Breast epithelium (tissue), 3 donors: ENCODE data around the gene GOLGA6A.
"Not testable (repeated sequence)": the region's sequence is repeated elsewhere in the genome, so short reads cannot be mapped to it uniquely, and the experiment has no call there.

ENCODE experiments used
- POLR2AphosphoS5 ChIP-seq, 3 donors: sonication (generic); formaldehyde crosslinking; IDR thresholded peaks; one replicate each; pipeline ENCODE4 v1.6.1; 2017; ENCODE audit warnings: antibody characterized with exemption in 3 of 3
- TF ChIP-seq, protein P1 (sequence below), 3 donors: fragments of 450-650 bp; IDR thresholded peaks; one replicate each; pipeline ENCODE4 v1.5.1; 2016 to 2017; ENCODE audit warnings: antibody characterized with exemption in 3 of 3, mild to moderate bottlenecking in 3 of 3, moderate library complexity in 3 of 3

DNA sequence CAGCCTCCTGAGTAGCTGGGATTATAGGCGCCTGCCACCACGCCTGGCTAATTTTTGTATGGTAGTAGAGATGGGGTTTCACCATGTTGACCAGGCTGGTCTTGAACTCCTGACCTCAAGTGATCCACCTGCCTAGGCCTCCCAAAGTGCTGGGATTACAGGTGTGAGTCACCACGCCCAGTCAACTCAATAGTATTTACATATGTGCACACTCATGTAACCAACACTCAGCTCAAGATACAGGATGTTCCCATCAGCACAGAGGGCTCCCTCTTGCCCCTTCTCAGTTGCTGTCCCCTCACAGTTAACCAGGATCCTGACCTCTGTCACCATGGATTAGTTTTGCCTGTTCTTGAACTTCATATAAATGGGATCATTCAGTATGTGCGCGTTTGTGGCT, 26.0 kb downstream of the GOLGA6A start:
- TF ChIP-seq, protein P1, sequence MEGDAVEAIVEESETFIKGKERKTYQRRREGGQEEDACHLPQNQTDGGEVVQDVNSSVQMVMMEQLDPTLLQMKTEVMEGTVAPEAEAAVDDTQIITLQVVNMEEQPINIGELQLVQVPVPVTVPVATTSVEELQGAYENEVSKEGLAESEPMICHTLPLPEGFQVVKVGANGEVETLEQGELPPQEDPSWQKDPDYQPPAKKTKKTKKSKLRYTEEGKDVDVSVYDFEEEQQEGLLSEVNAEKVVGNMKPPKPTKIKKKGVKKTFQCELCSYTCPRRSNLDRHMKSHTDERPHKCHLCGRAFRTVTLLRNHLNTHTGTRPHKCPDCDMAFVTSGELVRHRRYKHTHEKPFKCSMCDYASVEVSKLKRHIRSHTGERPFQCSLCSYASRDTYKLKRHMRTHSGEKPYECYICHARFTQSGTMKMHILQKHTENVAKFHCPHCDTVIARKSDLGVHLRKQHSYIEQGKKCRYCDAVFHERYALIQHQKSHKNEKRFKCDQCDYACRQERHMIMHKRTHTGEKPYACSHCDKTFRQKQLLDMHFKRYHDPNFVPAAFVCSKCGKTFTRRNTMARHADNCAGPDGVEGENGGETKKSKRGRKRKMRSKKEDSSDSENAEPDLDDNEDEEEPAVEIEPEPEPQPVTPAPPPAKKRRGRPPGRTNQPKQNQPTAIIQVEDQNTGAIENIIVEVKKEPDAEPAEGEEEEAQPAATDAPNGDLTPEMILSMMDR (IDR thresholded peaks at IDR 0.05), result not testable (repeated sequence)
- not testable (repeated sequence) for TF ChIP-seq POLR2AphosphoS5 (IDR thresholded peaks at IDR 0.05)
